ENCODE measurements around the gene LBH. TPM values are rescaled to one million over a fixed set of nuclear protein-coding genes. Genes with fewer than 3 reads are reported as not detected.

Gene LBH
- total and polyA plus RNA-seq, 2 donors (not counting 3 experiments of a cell fraction or from before 2014, with no cell fraction given): 5.3 to 5.5 TPM

DNA sequence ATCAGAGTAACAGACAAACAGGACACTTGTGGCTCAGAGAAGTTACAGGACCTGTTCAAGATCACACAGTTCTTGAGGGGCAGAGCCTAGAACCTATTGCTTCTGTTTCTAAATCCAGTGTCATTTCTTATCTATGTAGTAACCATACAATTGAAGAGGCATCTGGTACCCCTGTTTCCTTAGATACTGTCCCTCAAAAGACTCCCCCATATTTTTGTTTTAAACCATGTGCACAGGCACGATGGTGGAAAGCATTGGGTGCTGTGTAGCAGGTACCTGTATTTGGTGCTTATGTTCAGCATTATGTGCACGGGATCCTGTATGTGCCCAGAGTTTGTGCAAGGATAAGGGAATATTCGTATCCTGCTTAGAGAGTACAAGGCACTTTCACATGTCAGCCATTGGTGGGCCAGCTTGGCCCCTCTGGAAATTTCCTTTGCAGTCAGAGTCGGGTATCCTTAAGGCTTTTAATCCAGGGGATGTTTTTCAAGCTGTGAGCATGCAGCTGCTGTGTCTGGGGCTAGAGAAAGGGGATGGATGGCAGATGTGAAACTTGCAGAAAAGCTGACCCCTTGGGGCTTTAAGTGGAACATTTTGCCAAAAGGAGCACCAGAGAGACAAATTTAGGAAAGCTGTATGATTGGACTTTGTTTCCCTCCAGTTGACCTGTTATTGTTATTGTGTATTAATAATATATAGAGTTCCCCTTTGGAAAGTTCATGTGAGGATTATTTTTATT, 2.1 kb downstream of the LBH start:
- intact Hi-C loops (cut with micrococcal nuclease) (loop anchor here (5.0 kb wide), 3 partner anchors 39 to 86 kb away; partner anchors contain the start of gene YPEL5), dilution Hi-C loops (cut with MboI; ENCODE audit: extremely low pct_ligation_motif_present, low sequenced_read_pairs) (no loop called here)
- H3K36me3 ChIP-seq (ENCODE audit: control insufficient read depth in 2 of 2, extremely low read depth in 1 of 2, insufficient read depth in 2 of 2, low read length in 2 of 2): no peaks in the 10 kb centered on the region
- no peak overlapping the region for H3K27ac ChIP-seq (ENCODE audit: insufficient read depth, low read depth, low read length)
- no TSS peak for BruUV-seq (replicated peaks)
- peaks cover 9% of the 10 kb centered on the region for H3K4me1 ChIP-seq (ENCODE audit: control insufficient read depth, extremely low read depth, insufficient read depth, low read length)
- no peak overlapping the region for H2AFZ ChIP-seq (ENCODE audit: low read depth, low read length)
- H3K79me2 ChIP-seq (ENCODE audit: control insufficient read depth, insufficient read depth, low read length): no peaks in the 10 kb centered on the region
- H3K4me2 ChIP-seq (ENCODE audit: insufficient read depth, low read length): no peak overlapping the region
- no peaks in the 10 kb centered on the region for H3K9me3 ChIP-seq (replicated peaks; ENCODE audit: control insufficient read depth, insufficient read depth, low read length)
- peaks cover 21 to 22% of the 10 kb centered on the region in 2 experiments for H3K27me3 ChIP-seq (ENCODE audit: control insufficient read depth in 2 of 2, insufficient read depth in 2 of 2, low read length in 2 of 2)
- no peaks in the 10 kb centered on the region for H4K20me1 ChIP-seq (replicated peaks; ENCODE audit: control insufficient read depth, extremely low read depth, insufficient read depth, low read length)
- ChIA-PET POLR2A (no interaction called here), CTCF (interaction anchor here (1.0 to 1.3 kb wide), 3 partner anchors 10 to 478 kb away, joined by 3 to 10 read pairs (median 3); no protein-coding TSS in a partner anchor)
- no peaks in the 10 kb centered on the region for H3K9me1 ChIP-seq (replicated peaks; ENCODE audit: control insufficient read depth, extremely low read depth, insufficient read depth, low read length)
- TF ChIP-seq MYC (IDR thresholded peaks at IDR 0.05; ENCODE audit: low read depth, low read length) (no peak), FOS (IDR thresholded peaks at IDR 0.05; ENCODE audit: borderline replicate concordance, insufficient read depth, low read length) (no peak), POLR2AphosphoS5 (IDR thresholded peaks at IDR 0.05; ENCODE audit: insufficient read depth, low read depth, low read length) (no peak), POLR2A (IDR thresholded peaks at IDR 0.05; ENCODE audit: low read depth, low read length) (no peak), CTCF (IDR thresholded peaks at IDR 0.05; ENCODE audit: extremely low read depth in 1 of 2, insufficient read depth in 1 of 2, low read depth in 1 of 2, low read length in 2 of 2) (no peak), GATA2 (IDR thresholded peaks at IDR 0.05; ENCODE audit: insufficient read depth, insufficient read length, low read depth, low read length) (no peak), JUN (IDR thresholded peaks at IDR 0.05; ENCODE audit: borderline replicate concordance, insufficient read depth, insufficient read length, low read depth) (no peak), EZH2 (IDR thresholded peaks at IDR 0.05; ENCODE audit: borderline replicate concordance, low read depth, low read length, severe bottlenecking) (no peak), MAX (IDR thresholded peaks at IDR 0.05; ENCODE audit: insufficient read depth, insufficient read length) (no peak)
- no peak overlapping the region for H3K9ac ChIP-seq (replicated peaks; ENCODE audit: extremely low read depth, insufficient read depth, low read length)
- no peak overlapping the region for H3K4me3 ChIP-seq (replicated peaks in 1 of 3; ENCODE audit: insufficient read depth in 1 of 3, low read depth in 1 of 3, low read length in 3 of 3)
- FAIRE-seq: no peak
- DNase-seq (ENCODE audit: low read depth, low spot score): no peak

Measured in endothelial cell of umbilical vein (primary cell).